Mucosa of gallbladder (tissue), 1 donor: ENCODE data around the gene C2CD2. TPM values are rescaled to one million over a fixed set of nuclear protein-coding genes. Genes with fewer than 3 reads are reported as not detected.

Experiments used
- DNase-seq: peaks from one replicate; pipeline ENCODE4 v3.0.0-alpha.2; 2020; ENCODE audit warnings: low spot score
- total RNA-seq: library from RNA; stranded (reverse); gene quantifications from one replicate; pipeline ENCODE4 v1.2.1, GENCODE V29; 2021
- donor health status: DM: no; HTN: no; CAD: no.

C2CD2 gene
- total RNA-seq, 1 donor from 2014 or later: 30.8 TPM

- DNase-seq: no peak
These were observed 87.5 kb downstream of the C2CD2 start for GRCh38 chr21:41866274-41866809.

GRCh38 chr21:41865002-41865777 is 88.6 kb downstream of the C2CD2 start:
- no peak for DNase-seq

GRCh38 chr21:41864311-41865001 is 89.4 kb downstream of the C2CD2 start:
- DNase-seq: no peak

DNA sequence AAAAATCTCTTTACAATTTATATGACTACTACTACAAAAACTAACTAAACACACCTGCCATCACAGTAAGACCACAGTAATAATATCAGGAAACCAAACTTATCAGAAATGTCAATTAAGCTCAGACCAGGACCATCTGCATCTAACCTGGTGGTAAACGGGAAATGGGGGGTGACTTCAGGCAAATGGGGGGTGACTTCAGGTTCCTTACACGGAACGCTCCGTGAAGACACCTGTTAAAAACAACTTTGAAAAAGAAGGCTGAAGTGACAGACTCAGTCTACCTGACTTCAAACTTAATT is 90.4 kb downstream of the C2CD2 start:
- DNase-seq: no peak

GRCh38 chr21:41861987-41862386 is 91.8 kb downstream of the C2CD2 start:
- no peak for DNase-seq

DNA sequence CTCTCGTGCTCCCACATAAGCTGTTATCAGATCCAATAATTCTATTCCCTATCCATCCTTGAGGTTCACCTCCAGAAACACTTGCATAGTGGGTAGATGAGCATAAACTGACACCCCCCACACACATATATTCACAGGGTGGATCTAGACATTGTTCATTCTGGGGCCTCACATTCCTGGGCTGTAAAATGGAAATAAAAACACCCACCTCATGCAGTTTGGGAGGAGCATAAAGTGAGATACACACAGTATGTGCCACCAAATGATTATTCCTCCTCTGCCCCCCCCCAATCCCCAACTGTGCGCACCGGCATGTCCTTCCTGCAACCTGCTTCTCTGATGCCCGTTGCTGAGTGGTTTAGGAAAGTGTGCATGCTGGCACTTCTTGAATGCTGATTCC is 92.6 kb downstream of the C2CD2 start:
- DNase-seq: no peak

- no peak for DNase-seq
These were observed 94.4 kb downstream of the C2CD2 start for GRCh38 chr21:41859297-41859980.

GRCh38 chr21:41858466-41859296 is 95.1 kb downstream of the C2CD2 start:
- DNase-seq: no peak

DNA sequence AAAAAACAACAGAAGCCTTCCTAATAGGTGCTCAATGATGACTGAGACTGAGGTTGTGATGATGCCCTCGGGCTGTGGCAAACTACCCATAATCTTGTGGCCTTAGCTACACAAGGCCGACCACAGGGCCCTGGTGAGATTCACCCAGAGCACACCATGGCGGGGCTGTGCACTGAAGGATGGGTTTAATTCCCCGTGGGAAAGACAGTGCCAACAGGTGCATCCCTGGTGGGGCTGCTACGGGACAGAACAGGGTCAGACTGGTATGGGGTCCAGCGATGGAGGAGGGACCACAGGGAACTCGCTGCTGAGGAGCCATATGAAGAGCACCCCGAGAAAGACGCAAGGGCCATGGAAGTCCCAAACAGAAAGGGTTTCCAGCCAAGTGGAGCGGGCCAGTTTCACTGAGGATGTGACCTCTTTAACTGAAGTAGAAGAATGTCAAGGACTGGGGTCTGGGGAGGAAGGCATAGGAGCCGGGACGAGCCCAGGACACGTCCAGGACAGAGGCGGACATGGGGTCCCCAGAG is 96.0 kb downstream of the C2CD2 start:
- DNase-seq: no peak

GRCh38 chr21:41856572-41856971 is 97.2 kb downstream of the C2CD2 start:
- DNase-seq: no peak

DNA sequence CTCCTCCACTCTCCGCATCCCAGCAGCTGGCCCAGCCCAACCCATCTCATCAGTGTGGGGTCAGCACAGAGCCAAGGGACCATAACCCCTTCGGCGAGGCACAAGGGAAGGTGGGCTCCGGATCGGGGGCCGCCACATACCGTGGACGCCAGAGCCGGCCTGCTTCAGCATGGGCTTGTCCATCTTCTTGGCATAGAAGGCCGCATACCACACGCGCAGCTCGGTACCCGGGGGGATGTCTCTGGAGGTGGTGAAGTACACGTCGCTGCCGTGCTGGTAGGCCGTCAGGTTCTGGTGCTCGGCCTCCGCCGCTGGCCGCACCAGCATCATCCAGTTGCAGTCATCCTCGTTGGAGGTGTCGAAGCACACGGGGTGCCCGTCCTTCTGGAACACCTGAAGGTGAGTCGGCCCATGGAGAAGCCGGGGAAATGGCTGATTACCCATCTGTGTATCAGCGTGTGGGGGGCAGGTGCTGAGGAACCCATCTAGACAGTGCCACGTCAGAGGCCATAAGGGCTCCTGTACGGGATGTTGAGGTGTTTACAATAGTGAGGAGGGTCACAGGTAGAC is 99.3 kb downstream of the C2CD2 start:
- DNase-seq: no peak

DNA sequence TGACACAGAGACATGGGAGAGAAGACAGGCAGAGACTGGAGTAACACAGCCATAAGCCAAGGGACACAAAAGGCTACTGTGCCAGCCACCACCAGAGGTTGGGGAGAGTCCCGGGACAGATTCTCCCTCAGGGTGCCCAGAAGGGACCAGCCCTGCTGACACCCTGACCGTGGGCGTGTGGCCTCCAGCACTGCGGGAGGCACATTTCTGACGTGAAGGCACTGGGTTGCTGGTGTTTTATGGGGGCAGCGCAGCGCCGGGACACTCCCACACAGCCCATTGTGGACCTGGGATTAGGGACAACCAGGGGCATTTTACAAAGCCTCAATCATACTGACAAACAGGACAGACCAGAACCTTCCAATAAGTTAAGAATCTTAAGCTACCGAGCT is 100.9 kb downstream of the C2CD2 start:
- DNase-seq: no peak

- no peak for DNase-seq
These were observed 101.5 kb downstream of the C2CD2 start for GRCh38 chr21:41852151-41852928.

- DNase-seq: no peak
These were observed 102.6 kb downstream of the C2CD2 start for GRCh38 chr21:41851090-41851790.

DNA sequence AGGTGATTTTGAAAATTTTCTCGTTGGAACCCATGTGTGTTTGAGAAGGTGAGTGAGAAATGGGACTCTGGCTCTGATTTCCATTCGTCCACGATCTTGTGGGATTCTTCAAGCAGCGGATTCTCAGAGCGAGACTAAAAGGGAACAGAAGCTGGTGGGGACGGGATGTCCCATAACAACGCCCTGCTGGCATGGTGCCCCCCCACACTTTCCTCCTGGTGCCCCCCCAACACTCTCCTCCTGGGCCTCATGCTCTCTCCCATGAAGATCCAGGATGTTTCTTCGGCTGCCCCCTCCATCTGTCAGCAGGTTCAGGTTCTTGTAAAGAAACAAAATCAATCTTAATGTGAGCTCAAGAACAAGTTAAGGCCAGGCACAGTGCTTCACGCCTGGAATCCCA is 103.7 kb downstream of the C2CD2 start:
- DNase-seq: no peak

GRCh38 chr21:41848958-41849580 is 104.7 kb downstream of the C2CD2 start:
- DNase-seq: no peak

GRCh38 chr21:41848533-41848932 is 105.3 kb downstream of the C2CD2 start:
- no peak for DNase-seq

GRCh38 chr21:41847066-41847804 is 106.6 kb downstream of the C2CD2 start:
- DNase-seq: no peak

DNA sequence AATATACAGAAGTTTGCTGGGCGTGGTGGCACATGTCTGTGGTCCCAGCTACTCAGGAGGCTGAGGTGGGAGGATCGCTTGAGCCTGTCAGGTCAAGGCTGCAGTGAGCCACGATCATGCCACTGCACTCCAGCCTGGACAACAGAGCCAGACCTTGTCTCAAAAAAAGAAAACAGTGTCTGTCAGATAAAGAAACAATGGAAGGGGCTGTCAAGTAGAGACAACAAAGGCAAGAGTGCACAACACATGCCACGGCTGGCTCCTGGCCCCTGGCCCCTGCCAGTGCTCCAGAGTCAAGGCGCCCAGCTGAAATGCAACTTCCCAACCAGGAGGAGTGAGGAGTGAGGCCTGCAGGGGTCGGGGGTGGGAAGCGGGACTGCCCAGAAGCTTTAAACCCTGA is 107.3 kb downstream of the C2CD2 start:
- no peak for DNase-seq
